Aorta (tissue), 5 donors: ENCODE data around the gene LARP4. TPM values are rescaled to one million over a fixed set of nuclear protein-coding genes. Genes with fewer than 3 reads are reported as not detected.
A peak's percentile ranks its signal among the peaks of the same experiment; 100 is the strongest.

Source experiments
- ATAC-seq: fragments of 200-7000 bp; cut with Tn5 transposase; one replicate; pipeline ENCODE4 v1.9.1; 2022; ENCODE audit warnings: moderate library complexity; ENCODE audit not compliant: low FRiP score
- DNase-seq, 2 donors: peaks; one replicate each; pipeline ENCODE4 v3.0.0-alpha.2; 2020
- H3K27ac ChIP-seq, 2 donors: one replicate each; pipeline ENCODE4 v1.5.1; 2013; ENCODE audit warnings: low read length in 2 of 2, mild to moderate bottlenecking in 2 of 2, moderate library complexity in 2 of 2, control low read depth in 1 of 2, inconsistent platforms in 1 of 2, low read depth in 1 of 2
- H3K27me3 ChIP-seq, 2 donors: one replicate each; pipeline ENCODE4 v1.6.1; 2013; ENCODE audit warnings: control low read depth in 1 of 2, low read length in 1 of 2, mild to moderate bottlenecking in 1 of 2, moderate library complexity in 1 of 2; ENCODE audit not compliant: insufficient read depth in 2 of 2, control insufficient read depth in 1 of 2
- H3K36me3 ChIP-seq, 2 donors: one replicate each; pipeline ENCODE4 v1.6.1; 2013; ENCODE audit warnings: control low read depth in 1 of 2, low read length in 1 of 2, mild to moderate bottlenecking in 1 of 2; ENCODE audit not compliant: insufficient read depth in 2 of 2, control insufficient read depth in 1 of 2
- H3K4me1 ChIP-seq, 2 donors: one replicate each; pipeline ENCODE4 v1.6.1; 2013; ENCODE audit warnings: low read length in 2 of 2, control low read depth in 1 of 2, mild to moderate bottlenecking in 1 of 2, moderate library complexity in 1 of 2; ENCODE audit not compliant: insufficient read depth in 2 of 2, control insufficient read depth in 1 of 2
- H3K4me3 ChIP-seq, 2 donors: one replicate each; pipeline ENCODE4 v1.5.1; 2013; ENCODE audit warnings: low read length in 2 of 2, control low read depth in 1 of 2, mild to moderate bottlenecking in 1 of 2
- H3K9me3 ChIP-seq: one replicate; pipeline ENCODE4 v1.6.1; 2013; ENCODE audit warnings: mild to moderate bottlenecking, low read length; ENCODE audit not compliant: control insufficient read depth
- whole genome bisulfite sequencing, 2 donors: extraction: QIAGEN DNeasy Blood & Tissue Kit; methylation state at CpG; one replicate each; pipeline ENCODE4 v1.1.7; 2013; 5-methylcytosine and 5-hydroxymethylcytosine counted together
- intact Hi-C, 2 donors: fragments of 100-400 bp; cut with DNase I; formaldehyde crosslinking; loops; one replicate each; pipeline versions ENCODE4 v1.14.2 to v1.15.0; 2022
- polyA plus RNA-seq, 2 donors: library from polyadenylated mRNA; stranded (reverse); fragments of 200-250 nt; gene quantifications; one replicate each; pipeline ENCODE4 v1.2.3, GENCODE V29; 2013
- total RNA-seq, 2 donors: library from RNA; stranded (reverse); fragmentation: NEBNext Ultra II Directional; extraction: Animal tissue kit (Norgen Biotek cat#: 25700); gene quantifications; one replicate each; pipeline ENCODE4 v1.2.1, GENCODE V29; 2021
- donor health status: healthy with polysubstance abuse.
- donor health status: Bipolar disorder and iron deficiency.
- donor health status: DM: no; HTN: no; CAD: no.
- donor health status: DM: no; HTN: no; CAD: no.
- donor health status: DM: yes; HTN: yes; CAD: no.

The LARP4 gene
- total and polyA plus RNA-seq, 4 donors, result 9.3 to 57.8 (median 34.8) TPM

DNA sequence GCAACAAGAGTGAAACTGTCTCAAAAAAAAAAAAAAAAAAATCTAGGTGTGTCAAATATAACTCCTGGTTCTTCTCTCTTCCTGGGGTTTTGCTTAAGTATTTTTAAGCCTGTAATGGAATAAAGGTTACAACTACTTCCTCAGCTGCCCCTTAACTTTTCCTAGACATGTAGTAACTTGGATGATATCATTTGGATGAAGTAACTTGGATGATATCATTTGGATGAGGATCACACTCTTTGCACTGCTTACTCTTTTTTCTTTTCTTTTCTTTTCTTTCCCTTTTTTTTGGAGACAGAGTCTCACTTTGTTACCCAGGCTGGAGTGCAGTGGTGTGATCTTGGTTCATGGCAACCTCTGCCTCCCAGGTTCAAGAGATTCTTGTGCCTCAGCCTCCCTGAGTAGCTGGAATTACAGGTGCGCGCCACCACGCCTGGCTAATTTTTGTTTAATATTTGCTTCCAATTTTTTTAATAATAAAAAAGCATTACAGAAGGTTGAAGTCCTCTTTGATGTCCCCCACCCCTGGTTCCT, 3.5 kb upstream of the LARP4 start:
- H3K36me3 ChIP-seq, result no peaks in the 10 kb centered on the region
- peaks cover 0 to 2% of the 10 kb centered on the region in 2 donors for H3K27me3 ChIP-seq
- intact Hi-C loops, result no loop called here
- no peaks in the 10 kb centered on the region for H3K9me3 ChIP-seq
- no peak overlapping the region for H3K27ac ChIP-seq
- DNase-seq, result no peak
- no peak for ATAC-seq
- 95 to 97% methylated on average over 3 of the region's 3 CpGs for WGBS, 2 donors
- no peaks in the 10 kb centered on the region for H3K4me1 ChIP-seq
- no peak overlapping the region for H3K4me3 ChIP-seq

DNA sequence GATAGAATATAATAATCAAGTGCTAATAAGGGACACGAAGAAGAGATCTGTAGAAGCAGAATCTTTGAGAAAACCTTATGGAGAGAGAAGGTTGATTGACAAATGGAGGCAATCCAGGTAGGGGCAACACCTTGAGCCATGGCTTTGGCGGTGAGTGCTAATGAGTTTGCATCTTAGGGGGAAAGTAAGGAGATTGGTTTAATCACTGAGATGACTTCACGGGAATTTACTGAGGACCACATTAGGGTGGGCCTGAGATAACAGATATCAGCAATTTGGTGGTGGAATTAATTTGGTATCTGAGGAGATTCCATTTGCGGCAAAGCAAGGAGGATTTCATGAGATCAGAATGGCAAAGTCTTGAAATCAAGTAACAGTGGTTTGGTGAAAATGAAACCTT, 1.8 kb upstream of the LARP4 start:
- H3K36me3 ChIP-seq, result no peaks in the 10 kb centered on the region
- DNase-seq, result no peak
- intact Hi-C loops, result no loop called here
- no peak overlapping the region for H3K4me3 ChIP-seq
- peaks cover 0 to 2% of the 10 kb centered on the region in 2 donors for H3K27me3 ChIP-seq
- H3K9me3 ChIP-seq, result no peaks in the 10 kb centered on the region
- ATAC-seq, result no peak
- no peak overlapping the region for H3K27ac ChIP-seq
- 93 to 95% methylated on average over 4 of the region's 4 CpGs for WGBS, 2 donors
- H3K4me1 ChIP-seq, result no peaks in the 10 kb centered on the region

DNA sequence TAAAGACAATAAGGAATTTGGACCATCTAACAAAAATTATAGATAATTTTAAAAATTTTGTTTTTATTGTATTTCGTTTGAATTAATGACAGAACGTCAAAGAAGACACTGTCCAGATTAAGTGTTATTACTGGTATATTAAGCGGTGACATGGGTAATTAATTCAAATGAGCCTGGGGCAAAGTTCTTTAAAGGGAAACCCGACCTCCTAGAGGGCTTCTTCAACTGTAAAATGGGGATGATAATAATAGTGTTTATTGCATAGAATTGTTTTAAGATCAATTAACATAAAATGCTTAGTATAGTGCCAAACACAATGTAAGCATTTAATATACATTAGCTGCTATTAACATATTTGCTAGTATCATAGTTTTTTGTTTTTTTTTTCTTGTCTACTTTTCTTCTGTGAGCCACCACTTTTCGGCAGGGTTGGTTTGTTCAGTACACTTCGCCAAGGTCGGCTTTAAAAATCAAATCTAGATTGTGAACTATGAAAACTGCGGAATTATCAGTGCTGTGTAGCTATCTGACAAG, 514 bp upstream of the LARP4 start:
- Histone ChIP-seq H3K27me3 (no peaks in the 10 kb centered on the region), H3K4me3 (peak overlapping the region; percentile 74 to 86), H3K9me3 (no peaks in the 10 kb centered on the region), H3K36me3 (no peaks in the 10 kb centered on the region), H3K4me1 (no peaks in the 10 kb centered on the region), H3K27ac (peak overlapping the region in 1 of 2 donors; percentile 73)
- WGBS, 2 donors, result 34 to 36% methylated on average over 8 of the region's 8 CpGs
- ATAC-seq (no peak), DNase-seq (no peak)
- intact Hi-C loops, result loop anchor here in 1 of 2 donors (2.0 kb wide), 1 partner anchor 117 kb away; the partner anchor contains the start of gene LIMA1

DNA sequence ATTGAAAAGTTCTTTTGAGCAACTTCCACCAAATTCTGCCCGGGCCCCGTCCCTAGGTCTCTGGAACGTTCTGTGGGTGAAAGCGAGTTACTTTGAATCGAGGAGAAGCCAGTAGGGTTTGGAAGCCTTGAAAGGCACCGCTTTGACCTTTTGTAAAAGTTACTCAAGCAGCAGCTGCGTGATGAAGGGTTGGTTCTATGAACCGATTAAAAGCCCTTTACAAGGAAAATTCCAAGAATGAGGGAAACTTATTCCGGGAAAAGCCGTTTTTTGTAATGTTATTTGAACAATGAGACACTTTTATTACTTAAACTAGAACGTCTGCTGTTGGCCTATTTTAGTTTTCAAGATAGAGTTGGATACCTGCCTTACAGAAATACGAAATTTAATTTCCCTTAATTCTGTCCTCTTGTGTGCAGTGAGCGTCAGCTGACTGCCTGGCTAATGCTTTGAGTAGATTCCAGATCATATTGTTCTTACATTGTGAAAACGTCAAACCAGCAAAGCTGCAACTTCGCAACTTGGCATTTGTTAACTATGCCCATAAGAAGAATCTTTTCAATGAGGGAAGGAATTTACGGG, 906 bp downstream of the LARP4 start:
- no peak for DNase-seq

DNA sequence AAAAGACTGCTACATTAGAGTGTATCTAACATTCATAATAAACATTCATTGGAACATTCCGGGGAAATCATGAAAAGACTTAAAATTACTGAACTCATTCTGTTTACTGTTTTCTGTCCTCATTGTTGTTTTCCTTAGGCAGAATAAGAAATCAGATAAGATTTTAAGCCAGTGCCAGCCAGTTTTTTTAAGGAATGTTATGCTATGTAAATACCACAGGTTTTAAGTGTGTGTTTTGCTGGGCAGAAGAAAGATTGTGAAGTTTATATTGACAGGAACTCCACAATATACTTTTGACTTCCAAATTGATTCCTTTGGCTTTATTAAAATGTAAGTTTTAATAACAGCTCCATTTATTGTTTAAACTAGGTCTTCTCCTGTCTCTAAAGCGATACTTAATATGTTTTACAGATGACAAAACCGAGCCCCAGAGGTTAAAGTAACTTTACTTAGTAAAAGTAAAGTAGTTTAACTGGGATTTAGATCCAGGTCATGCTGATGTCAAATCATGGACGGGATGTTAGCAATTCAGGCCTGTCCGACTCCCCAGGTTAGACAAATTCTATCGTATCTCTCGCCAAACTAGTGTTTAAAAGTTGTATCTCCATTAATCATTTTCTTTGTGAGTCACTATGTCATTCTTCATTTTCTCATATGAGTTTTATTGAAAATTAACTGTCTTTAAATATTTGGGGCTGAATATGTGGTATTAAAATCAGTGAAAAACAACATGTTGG, 1.7 kb downstream of the LARP4 start:
- Histone ChIP-seq H3K4me3 (peak overlapping the region; percentile 70 to 74), H3K9me3 (no peaks in the 10 kb centered on the region), H3K27me3 (no peaks in the 10 kb centered on the region), H3K27ac (peak overlapping the region; percentile 43 to 63), H3K4me1 (no peaks in the 10 kb centered on the region), H3K36me3 (no peaks in the 10 kb centered on the region)
- intact Hi-C loops, result no loop called here
- ATAC-seq, result no peak
- no peak for DNase-seq
- 7 to 10% methylated on average over 7 of the region's 7 CpGs for WGBS, 2 donors

More for the DNA sequence above, 906 bp downstream of the LARP4 start:
- peak; percentile 47 for ATAC-seq
- H3K9me3 ChIP-seq, result no peaks in the 10 kb centered on the region
- no peaks in the 10 kb centered on the region for H3K4me1 ChIP-seq
- H3K27me3 ChIP-seq, result no peaks in the 10 kb centered on the region
- H3K36me3 ChIP-seq, result no peaks in the 10 kb centered on the region
- 0% methylated on average over 16 of the region's 16 CpGs for WGBS, 2 donors
- H3K4me3 ChIP-seq, result peak overlapping the region; percentile 70 to 74
- intact Hi-C loops, result loop anchor here in 1 of 2 donors (2.0 kb wide), 1 partner anchor 119 kb away; the partner anchor contains the start of gene LIMA1
- peak overlapping the region; percentile 43 to 84 for H3K27ac ChIP-seq

DNA sequence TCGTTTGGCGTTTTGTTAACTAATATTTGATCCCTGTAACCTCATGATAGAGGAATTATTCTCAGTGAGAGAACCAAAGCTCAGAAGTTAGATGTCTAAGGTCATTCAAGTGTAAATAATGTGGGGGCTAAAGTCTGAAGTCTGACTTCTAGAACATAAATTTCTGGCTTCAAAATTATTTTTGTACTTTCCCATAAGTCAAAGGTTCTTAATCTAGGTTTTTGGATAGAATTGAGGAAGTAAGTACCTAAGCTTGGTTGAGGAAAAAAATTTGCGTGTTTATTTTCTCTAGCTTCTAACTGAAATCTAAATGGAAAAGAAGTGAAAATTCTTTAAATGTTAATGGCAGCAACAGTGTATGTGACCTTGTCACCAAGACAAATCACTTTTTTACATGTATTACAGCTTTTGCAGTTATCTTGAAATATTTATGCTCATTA, 2.3 kb downstream of the LARP4 start:
- H3K27ac ChIP-seq, result no peak overlapping the region
- no peaks in the 10 kb centered on the region for H3K27me3 ChIP-seq
- H3K4me1 ChIP-seq, result peaks cover 0 to 2% of the 10 kb centered on the region in 2 donors
- ATAC-seq, result no peak
- DNase-seq, result no peak
- H3K36me3 ChIP-seq, result no peaks in the 10 kb centered on the region
- intact Hi-C loops, result no loop called here
- peak overlapping the region in 1 of 2 donors; percentile 14 for H3K4me3 ChIP-seq
- H3K9me3 ChIP-seq, result no peaks in the 10 kb centered on the region
- WGBS, 2 donors, result 21 to 22% methylated on average over 3 of the region's 3 CpGs

DNA sequence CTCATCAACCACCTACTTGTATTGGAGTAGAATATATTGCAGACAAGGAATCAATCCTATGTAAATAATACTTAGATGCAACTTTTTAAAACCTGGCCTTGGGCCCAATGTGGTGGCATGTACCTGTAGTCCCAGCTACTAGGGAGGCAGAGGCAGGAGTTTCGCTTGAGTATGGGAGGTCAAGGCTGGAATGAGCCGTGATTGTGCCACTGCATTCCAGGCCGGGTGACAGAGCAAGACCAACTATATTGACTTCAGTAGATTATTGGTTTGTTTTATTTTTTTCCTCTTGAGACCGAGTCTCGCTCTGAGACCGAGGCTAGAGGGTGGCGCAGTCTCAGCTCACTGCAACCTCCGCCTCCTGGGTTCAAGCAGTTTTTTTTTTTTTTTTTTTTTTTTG, 3.6 kb downstream of the LARP4 start:
- DNase-seq (no peak), ATAC-seq (no peak)
- H3K27me3 ChIP-seq, result no peaks in the 10 kb centered on the region
- no peak overlapping the region for H3K4me3 ChIP-seq
- 98 to 99% methylated on average over 8 of the region's 8 CpGs for WGBS, 2 donors
- H3K27ac ChIP-seq, result no peak overlapping the region
- intact Hi-C loops, result no loop called here
- no peaks in the 10 kb centered on the region for H3K9me3 ChIP-seq
- H3K4me1 ChIP-seq, result peaks cover 0 to 2% of the 10 kb centered on the region in 2 donors
- H3K36me3 ChIP-seq, result no peaks in the 10 kb centered on the region

DNA sequence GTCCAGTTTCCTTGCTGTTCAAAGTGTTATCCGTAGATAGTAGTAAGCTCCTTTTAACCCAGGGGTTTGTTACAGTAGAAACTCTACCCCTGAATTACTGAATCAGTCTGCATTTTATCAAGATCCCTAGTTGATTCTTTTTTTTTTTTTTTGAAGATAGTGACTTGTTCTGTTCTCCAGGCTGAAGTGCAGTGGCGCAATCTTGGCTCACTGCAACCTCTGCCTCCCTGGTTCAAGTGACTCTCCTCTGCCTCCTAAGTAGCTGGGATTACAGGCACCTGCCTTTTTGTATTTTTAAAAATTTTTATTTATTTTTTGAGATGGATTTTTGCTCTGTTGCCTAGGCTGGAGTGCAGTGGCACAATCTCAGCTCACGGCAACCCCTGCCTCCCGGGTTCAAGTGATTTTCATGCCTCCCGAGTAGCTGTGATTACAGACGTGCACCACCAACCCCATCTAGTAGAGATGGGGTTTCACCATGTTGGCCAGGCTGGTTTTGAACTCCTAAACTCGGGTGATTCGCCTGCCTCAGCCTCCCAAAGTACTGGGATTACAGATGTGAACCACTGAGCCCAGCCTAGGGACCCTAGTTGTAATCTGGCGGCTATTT, 10.5 kb downstream of the LARP4 start:
- ATAC-seq (no peak), DNase-seq (no peak)
- 94 to 96% methylated on average over 9 of the region's 9 CpGs for whole genome bisulfite sequencing, 2 donors
- Histone ChIP-seq H3K4me3 (no peak overlapping the region), H3K4me1 (peaks cover 0 to 2% of the 10 kb centered on the region in 2 donors), H3K36me3 (no peaks in the 10 kb centered on the region), H3K9me3 (no peaks in the 10 kb centered on the region), H3K27me3 (no peaks in the 10 kb centered on the region), H3K27ac (no peak overlapping the region)
- intact Hi-C loops, result no loop called here
